Liver (tissue), 3 donors: ENCODE data around the gene TTYH3.

Experiments used
- ATF3 ChIP-seq: IDR thresholded peaks from 2 replicates; pipeline ENCODE4 v1.6.1; 2016; ENCODE audit warnings: antibody characterized with exemption
- CTCF ChIP-seq: fragments of 150-350 bp; IDR thresholded peaks from 2 replicates; pipeline ENCODE4 v1.5.1; 2017; ENCODE audit warnings: improper control_type of control experiment, low read depth, low read length; ENCODE audit not compliant: missing input control
- EGR1 ChIP-seq, 2 donors: IDR thresholded peaks; 2 replicates each; pipeline ENCODE4 v1.6.1; 2016 to 2018; ENCODE audit warnings: antibody characterized with exemption in 2 of 2, low read depth in 2 of 2
- FOXA1 ChIP-seq: IDR thresholded peaks from 2 replicates; pipeline ENCODE4 v1.6.1; 2016; ENCODE audit warnings: antibody characterized with exemption
- FOXA2 ChIP-seq: IDR thresholded peaks from 2 replicates; pipeline ENCODE4 v1.6.1; 2016; ENCODE audit warnings: antibody characterized with exemption
- HNF4A ChIP-seq, 2 donors: conservative IDR thresholded peaks; 2 replicates each; pipeline ENCODE4 v1.6.1; 2016; ENCODE audit warnings: antibody characterized with exemption in 2 of 2, mild to moderate bottlenecking in 2 of 2
- HNF4G ChIP-seq: IDR thresholded peaks from 2 replicates; pipeline ENCODE4 v1.6.1; 2016; ENCODE audit warnings: antibody characterized with exemption
- JUND ChIP-seq, 2 donors: IDR thresholded peaks; 2 replicates each; pipeline ENCODE4 v1.6.1; 2016; ENCODE audit warnings: antibody characterized with exemption in 2 of 2
- MAX ChIP-seq: IDR thresholded peaks from 2 replicates; pipeline ENCODE4 v1.6.1; 2016; ENCODE audit warnings: antibody characterized with exemption
- RAD21 ChIP-seq, 2 donors: IDR thresholded peaks; 2 replicates each; pipeline ENCODE4 v1.6.1; 2016; ENCODE audit warnings: antibody characterized with exemption in 2 of 2, mild to moderate bottlenecking in 2 of 2
- REST ChIP-seq: IDR thresholded peaks from 2 replicates; pipeline ENCODE4 v1.6.1; 2016; ENCODE audit warnings: antibody characterized with exemption, mild to moderate bottlenecking
- RXRA ChIP-seq, 2 donors: IDR thresholded peaks; 2 replicates each; pipeline ENCODE4 v1.6.1; 2017 to 2018; ENCODE audit warnings: antibody characterized with exemption in 2 of 2, mild to moderate bottlenecking in 1 of 2
- YY1 ChIP-seq: IDR thresholded peaks from 2 replicates; pipeline ENCODE4 v1.6.1; 2016; ENCODE audit warnings: antibody characterized with exemption, mild to moderate bottlenecking
- ZBTB33 ChIP-seq: IDR thresholded peaks from 2 replicates; pipeline ENCODE4 v1.6.1; 2016; ENCODE audit warnings: antibody characterized with exemption
- donor health status: healthy.
- donor health status: healthy.

GRCh38 chr7:2613931-2614600 lies 17.7 kb upstream of the TTYH3 start:
- peak in 1 of 2 donors; percentile 70 for TF ChIP-seq RXRA (IDR thresholded peaks at IDR 0.05)
- no peak for TF ChIP-seq CTCF
- peak; percentile 40 to 64 for TF ChIP-seq HNF4A (conservative IDR thresholded peaks at IDR 0.05)
- TF ChIP-seq REST = no peak
- TF ChIP-seq MAX = no peak
- peak; percentile 38 to 40 for TF ChIP-seq RAD21 (IDR thresholded peaks at IDR 0.05)
- no peak for TF ChIP-seq JUND (IDR thresholded peaks at IDR 0.05)
- TF ChIP-seq YY1 = peak; percentile 30
- TF ChIP-seq ATF3 = no peak
- no peak for TF ChIP-seq EGR1 (IDR thresholded peaks at IDR 0.05; ENCODE audit: low read depth in 2 of 2)
- TF ChIP-seq FOXA1 = no peak
- TF ChIP-seq ZBTB33 = no peak
- no peak for TF ChIP-seq FOXA2
- TF ChIP-seq HNF4G = no peak
